ENCODE results near the gene ANLN. TPM values are rescaled to one million over a fixed set of nuclear protein-coding genes. Genes with fewer than 3 reads are reported as not detected.

Gene ANLN
- total RNA-seq, 2 donors from 2014 or later: 0.78 to 1.6 TPM

DNA sequence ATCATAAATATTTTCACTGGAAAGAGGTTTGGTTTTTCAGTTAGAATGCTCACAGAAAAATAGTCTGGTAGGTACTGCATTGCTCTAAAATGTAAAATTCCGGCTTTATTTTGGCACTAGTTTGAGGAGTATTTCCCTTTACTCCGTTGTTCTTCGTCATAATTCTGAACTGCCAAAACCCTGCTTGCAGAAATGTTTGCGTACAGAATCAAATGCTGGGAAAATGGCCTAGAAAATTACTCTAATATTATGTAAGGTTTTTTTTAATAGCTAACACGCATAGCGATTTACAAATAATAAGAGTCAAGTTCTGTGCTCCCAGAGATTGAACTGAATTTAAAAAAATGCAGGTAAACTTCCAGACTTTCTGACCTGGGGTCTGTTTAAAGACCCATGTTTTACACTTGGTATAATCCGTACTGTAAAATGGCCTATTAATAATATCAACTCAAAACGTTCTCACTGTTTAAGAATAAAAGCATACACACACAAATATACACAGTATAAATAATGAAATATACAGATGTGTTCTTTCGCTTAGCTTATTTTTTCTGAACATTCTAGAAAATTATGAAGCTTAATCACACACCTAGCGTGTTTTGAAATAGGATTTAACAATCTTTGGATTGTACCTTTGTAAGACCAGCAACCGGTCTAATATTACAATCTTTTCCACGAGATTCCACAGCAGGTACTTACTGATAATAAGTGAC lies 23.5 kb upstream of the ANLN start:
- 15 to 16% methylated on average over 12 of the region's 12 CpGs for WGBS, 2 donors

DNA sequence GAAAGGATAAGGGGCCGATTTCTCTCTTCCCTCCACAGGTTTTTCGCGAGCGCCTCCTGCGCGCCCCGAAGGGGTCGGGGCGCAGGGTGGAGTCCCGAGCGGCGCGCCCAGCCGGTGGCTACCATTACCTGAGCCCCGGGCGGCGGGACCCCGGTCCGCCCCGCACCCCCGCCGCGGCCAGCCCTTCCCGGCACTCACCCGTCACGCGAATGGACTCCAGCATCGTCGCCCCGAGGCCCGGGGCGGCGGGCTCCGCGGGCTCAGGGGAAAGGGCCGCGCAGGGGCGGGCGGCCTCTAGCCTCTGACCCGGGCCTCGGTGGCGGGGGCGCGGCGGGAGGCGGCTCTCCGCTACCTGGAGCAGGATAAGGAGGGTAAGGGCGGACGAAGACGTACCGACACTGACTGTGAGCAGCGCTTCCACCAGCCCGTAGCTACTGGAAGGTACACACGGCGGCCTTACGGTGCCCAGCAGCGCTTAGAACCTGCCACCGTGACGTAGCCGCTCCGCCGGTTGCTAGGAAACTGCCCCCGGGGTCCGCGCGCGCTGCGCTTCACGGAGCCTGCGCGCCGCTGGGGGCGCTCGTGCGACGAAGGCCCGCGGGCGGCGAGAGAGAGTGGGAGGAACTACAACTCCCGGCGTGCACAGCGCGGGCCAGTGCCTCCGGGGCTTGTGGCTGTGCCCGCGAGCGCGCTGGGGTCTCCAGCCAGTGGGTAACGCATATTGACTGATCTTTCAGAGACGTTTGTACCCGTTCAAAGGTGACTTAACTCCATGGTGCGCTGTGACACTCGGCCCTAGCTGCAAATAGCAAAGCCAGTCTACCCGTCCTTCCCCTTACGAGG lies 22.7 kb upstream of the ANLN start:
- 0% methylated on average over 47 to 86 of the region's 96 CpGs for WGBS, 2 donors
- intact Hi-C loops (cut with DNase I): no loop called here
- ATAC-seq (peak; percentile 98), DNase-seq (peak; percentile 93 to 95 (median 94))
- H3K9me3 ChIP-seq: no peaks in the 10 kb centered on the region
- H3K36me3 ChIP-seq (replicated peaks in 1 of 2; ENCODE audit: insufficient read depth in 1 of 2, low read depth in 2 of 2): no peaks in the 10 kb centered on the region
- peak overlapping the region; percentile 84 to 95 (median 90) for H3K27ac ChIP-seq
- TF ChIP-seq, protein P1, sequence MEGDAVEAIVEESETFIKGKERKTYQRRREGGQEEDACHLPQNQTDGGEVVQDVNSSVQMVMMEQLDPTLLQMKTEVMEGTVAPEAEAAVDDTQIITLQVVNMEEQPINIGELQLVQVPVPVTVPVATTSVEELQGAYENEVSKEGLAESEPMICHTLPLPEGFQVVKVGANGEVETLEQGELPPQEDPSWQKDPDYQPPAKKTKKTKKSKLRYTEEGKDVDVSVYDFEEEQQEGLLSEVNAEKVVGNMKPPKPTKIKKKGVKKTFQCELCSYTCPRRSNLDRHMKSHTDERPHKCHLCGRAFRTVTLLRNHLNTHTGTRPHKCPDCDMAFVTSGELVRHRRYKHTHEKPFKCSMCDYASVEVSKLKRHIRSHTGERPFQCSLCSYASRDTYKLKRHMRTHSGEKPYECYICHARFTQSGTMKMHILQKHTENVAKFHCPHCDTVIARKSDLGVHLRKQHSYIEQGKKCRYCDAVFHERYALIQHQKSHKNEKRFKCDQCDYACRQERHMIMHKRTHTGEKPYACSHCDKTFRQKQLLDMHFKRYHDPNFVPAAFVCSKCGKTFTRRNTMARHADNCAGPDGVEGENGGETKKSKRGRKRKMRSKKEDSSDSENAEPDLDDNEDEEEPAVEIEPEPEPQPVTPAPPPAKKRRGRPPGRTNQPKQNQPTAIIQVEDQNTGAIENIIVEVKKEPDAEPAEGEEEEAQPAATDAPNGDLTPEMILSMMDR (IDR thresholded peaks at IDR 0.05): peak; percentile 87 to 99 (median 94)
- TF ChIP-seq POLR2A (IDR thresholded peaks at IDR 0.05): peak; percentile 81 to 86 (median 85)
- H3K4me3 ChIP-seq: peak overlapping the region; percentile 50 to 67
- H3K27me3 ChIP-seq: no peaks in the 10 kb centered on the region
- H3K4me1 ChIP-seq: peaks cover 14% of the 10 kb centered on the region

More for the DNA sequence above, 23.5 kb upstream of the ANLN start:
- TF ChIP-seq, protein P1 (IDR thresholded peaks at IDR 0.05): no peak
- TF ChIP-seq POLR2A (IDR thresholded peaks at IDR 0.05): no peak
- H3K4me3 ChIP-seq: peak overlapping the region; percentile 50 to 67
- H3K27ac ChIP-seq: peak overlapping the region; percentile 84 to 95 (median 90)
- no peaks in the 10 kb centered on the region for H3K36me3 ChIP-seq (replicated peaks in 1 of 2; ENCODE audit: insufficient read depth in 1 of 2, low read depth in 2 of 2)
- peaks cover 14% of the 10 kb centered on the region for H3K4me1 ChIP-seq
- ATAC-seq (no peak), DNase-seq (no peak)
- intact Hi-C loops (cut with DNase I): no loop called here
- no peaks in the 10 kb centered on the region for H3K9me3 ChIP-seq
- H3K27me3 ChIP-seq: no peaks in the 10 kb centered on the region

DNA sequence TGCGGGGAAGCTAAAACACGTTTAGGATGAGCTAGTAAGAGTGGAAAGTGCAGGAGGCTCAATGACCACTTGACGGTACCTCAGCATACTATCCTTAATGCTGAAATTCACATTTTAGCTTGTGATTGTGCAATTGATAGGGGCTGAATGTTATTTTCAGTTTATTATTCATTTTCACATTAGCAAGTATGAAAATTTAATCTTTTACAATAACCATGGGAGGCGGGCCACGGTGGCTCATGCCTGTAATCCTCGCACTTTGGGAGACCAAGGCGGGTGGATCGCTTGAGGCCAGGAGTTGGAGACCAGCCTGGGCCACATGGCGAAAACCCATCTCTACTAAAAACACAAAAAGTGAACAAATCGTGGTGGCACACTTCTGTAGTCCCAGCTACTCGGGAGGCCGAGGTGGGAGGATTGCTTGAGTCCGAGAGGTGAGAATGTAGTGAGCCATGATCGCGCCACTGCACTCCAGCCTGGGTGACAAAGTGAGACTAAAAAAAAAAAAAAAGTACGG lies 22.0 kb upstream of the ANLN start:
- H3K9me3 ChIP-seq: no peaks in the 10 kb centered on the region
- no peak for ATAC-seq
- TF ChIP-seq, protein P1 (IDR thresholded peaks at IDR 0.05): no peak
- no peak for TF ChIP-seq POLR2A (IDR thresholded peaks at IDR 0.05)
- peaks cover 14% of the 10 kb centered on the region for H3K4me1 ChIP-seq
- 55 to 56% methylated on average over 16 of the region's 16 CpGs for WGBS, 2 donors
- intact Hi-C loops (cut with DNase I): no loop called here
- H3K4me3 ChIP-seq: peak overlapping the region; percentile 50 to 67
- DNase-seq: peak in 1 of 4 donors; percentile 14
- peak overlapping the region; percentile 84 to 95 (median 90) for H3K27ac ChIP-seq
- no peaks in the 10 kb centered on the region for H3K36me3 ChIP-seq (replicated peaks in 1 of 2; ENCODE audit: insufficient read depth in 1 of 2, low read depth in 2 of 2)
- H3K27me3 ChIP-seq: no peaks in the 10 kb centered on the region

DNA sequence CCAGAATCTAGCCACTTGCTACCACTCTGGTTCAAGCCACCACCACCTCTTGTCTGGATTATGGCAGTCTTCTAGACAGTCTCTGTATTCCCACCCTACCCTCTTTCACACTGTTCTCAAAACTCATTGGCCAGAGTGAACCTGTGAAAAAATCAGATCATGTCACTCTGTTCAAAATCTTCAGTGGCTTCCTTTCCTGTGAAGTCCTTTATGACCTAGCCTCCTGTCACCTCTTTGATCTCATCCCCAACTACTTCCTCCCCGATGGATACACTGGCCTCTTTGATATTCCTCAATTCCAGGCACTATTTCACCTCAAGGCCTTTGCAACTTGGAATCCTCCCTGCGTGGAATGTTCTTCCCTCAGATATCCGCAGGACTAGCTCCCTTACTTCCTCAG lies 21.2 kb upstream of the ANLN start:
- Histone ChIP-seq H3K4me1 (peaks cover 14% of the 10 kb centered on the region), H3K4me3 (no peak overlapping the region), H3K27me3 (no peaks in the 10 kb centered on the region), H3K27ac (no peak overlapping the region), H3K9me3 (no peaks in the 10 kb centered on the region), H3K36me3 (replicated peaks in 1 of 2; ENCODE audit: insufficient read depth in 1 of 2, low read depth in 2 of 2) (no peaks in the 10 kb centered on the region)
- TF ChIP-seq, protein P1 (IDR thresholded peaks at IDR 0.05): no peak
- no peak for TF ChIP-seq POLR2A (IDR thresholded peaks at IDR 0.05)
- DNase-seq: no peak
- ATAC-seq: no peak
- 84 to 88% methylated on average over 3 of the region's 3 CpGs for WGBS, 2 donors
- intact Hi-C loops (cut with DNase I): no loop called here

Measured in body of pancreas (tissue), 4 donors.